Endothelial cell of umbilical vein (primary cell): Measurements from ENCODE around the gene MMP21. TPM values are rescaled to one million over a fixed set of nuclear protein-coding genes. Genes with fewer than 3 reads are reported as not detected.

Source experiments
- BruUV-seq: library from RNA; stranded (reverse); fragments of 400-500 nt; replicated peaks from 2 replicates; lab custom pipeline; 2021; lab: Mats Ljungman, UMichigan
- CTCF ChIA-PET: fragments of 300-600, 350-600 bp; sonication (Branson Sonifier 250); formaldehyde crosslinking; loops from one replicate; lab custom pipeline; 2021; ENCODE audit warnings: antibody characterized with exemption, inconsistent platforms; lab: Charles Lee
- POLR2A ChIA-PET: fragments of 300-600, 350-600 bp; sonication (Branson Sonifier 250); formaldehyde crosslinking; loops from one replicate; lab custom pipeline; 2021; ENCODE audit warnings: antibody characterized with exemption, inconsistent platforms; lab: Charles Lee
- DNase-seq: peaks from one replicate; pipeline ENCODE4 v3.0.0-alpha.2; 2011; ENCODE audit warnings: low read depth, low spot score
- FAIRE-seq: peaks from 2 replicates; lab custom pipeline; 2011; peaks lifted over from hg19 to GRCh38; lab: Jason Lieb, UNC
- H2AFZ ChIP-seq: 2 replicates; pipeline ENCODE4 v1.6.0; 2012; ENCODE audit warnings: low read depth, low read length, control low read depth, inconsistent platforms
- H3K27ac ChIP-seq: 2 replicates; pipeline ENCODE4 v1.5.1; 2011; ENCODE audit warnings: low read depth, mild to moderate bottlenecking, control low read depth, low read length, moderate library complexity; ENCODE audit not compliant: insufficient read depth
- H3K27me3 ChIP-seq, 2 experiments: 2 replicates each; pipeline versions ENCODE4 v1.6.0 to v1.6.1; 2011; ENCODE audit warnings: low read length in 2 of 2, mixed read lengths in 1 of 2; ENCODE audit not compliant: control insufficient read depth in 2 of 2, insufficient read depth in 2 of 2
- H3K36me3 ChIP-seq, 2 experiments: 2 replicates in 1 of 2; 3 replicates in 1 of 2; pipeline ENCODE4 v1.5.1; 2011; ENCODE audit warnings: low read length in 2 of 2, mild to moderate bottlenecking in 1 of 2, moderate library complexity in 1 of 2; ENCODE audit not compliant: control insufficient read depth in 2 of 2, insufficient read depth in 2 of 2; ENCODE audit errors: extremely low read depth in 1 of 2
- H3K4me1 ChIP-seq: 3 replicates; pipeline ENCODE4 v1.5.1; 2011; ENCODE audit warnings: mild to moderate bottlenecking, low read length; ENCODE audit not compliant: control insufficient read depth, insufficient read depth; ENCODE audit errors: extremely low read depth
- H3K4me2 ChIP-seq: 2 replicates; pipeline ENCODE4 v1.6.1; 2011; ENCODE audit warnings: low read length, control low read depth, mixed read lengths; ENCODE audit not compliant: insufficient read depth
- H3K4me3 ChIP-seq, 3 experiments: fragments of 200-600 bp in 1 of 3; sonication (generic), shearing (Covaris generic) in 1 of 3; replicated peaks in 1 of 3; 2 replicates each; pipeline ENCODE4 v1.5.1; 2011 to 2016; ENCODE audit warnings: control low read depth in 3 of 3, low read length in 3 of 3, mild to moderate bottlenecking in 2 of 3, inconsistent platforms in 1 of 3, low read depth in 1 of 3, moderate library complexity in 1 of 3; ENCODE audit not compliant: insufficient read depth in 1 of 3
- H3K79me2 ChIP-seq: 2 replicates; pipeline ENCODE4 v1.6.0; 2012; ENCODE audit warnings: low read length, inconsistent platforms; ENCODE audit not compliant: control insufficient read depth, insufficient read depth
- H3K9ac ChIP-seq: replicated peaks from 2 replicates; pipeline ENCODE3; 2011; ENCODE audit warnings: low read length, control low read depth; ENCODE audit not compliant: insufficient read depth; ENCODE audit errors: extremely low read depth
- H3K9me1 ChIP-seq: replicated peaks from 3 replicates; pipeline ENCODE4 v1.6.0; 2011; ENCODE audit warnings: mild to moderate bottlenecking, low read length; ENCODE audit not compliant: control insufficient read depth, insufficient read depth; ENCODE audit errors: extremely low read depth
- H3K9me3 ChIP-seq: replicated peaks from 2 replicates; pipeline ENCODE4 v1.5.1; 2012; ENCODE audit warnings: low read length, inconsistent platforms; ENCODE audit not compliant: control insufficient read depth, insufficient read depth
- H4K20me1 ChIP-seq: replicated peaks from 2 replicates; pipeline ENCODE3; 2011; ENCODE audit warnings: mild to moderate bottlenecking, low read length; ENCODE audit not compliant: control insufficient read depth, insufficient read depth; ENCODE audit errors: extremely low read depth
- EZH2 ChIP-seq: IDR thresholded peaks from 2 replicates; pipeline ENCODE4 v1.6.1; 2012; ENCODE audit warnings: borderline replicate concordance, low read depth, mild to moderate bottlenecking, moderate library complexity, low read length, inconsistent platforms; ENCODE audit not compliant: severe bottlenecking
- FOS ChIP-seq: IDR thresholded peaks from 2 replicates; pipeline ENCODE4 v1.6.1; 2011; ENCODE audit warnings: mild to moderate bottlenecking, low read length, moderate library complexity, borderline replicate concordance; ENCODE audit not compliant: insufficient read depth
- GATA2 ChIP-seq: IDR thresholded peaks from 2 replicates; pipeline ENCODE4 v1.7.0; 2011; ENCODE audit warnings: low read depth, mild to moderate bottlenecking, moderate library complexity, mixed read lengths, low read length; ENCODE audit not compliant: insufficient read length, insufficient read depth
- JUN ChIP-seq: IDR thresholded peaks from 2 replicates; pipeline ENCODE4 v1.6.1; 2011; ENCODE audit warnings: borderline replicate concordance, low read depth; ENCODE audit not compliant: insufficient read length, insufficient read depth
- MYC ChIP-seq: IDR thresholded peaks from one replicate; pipeline ENCODE4 v1.6.1; 2011; ENCODE audit warnings: mild to moderate bottlenecking, low read depth, low read length
- POLR2A ChIP-seq: IDR thresholded peaks from 2 replicates; pipeline ENCODE4 v1.6.1; 2012; ENCODE audit warnings: low read depth, mild to moderate bottlenecking, control low read depth, low read length
- POLR2AphosphoS5 ChIP-seq: IDR thresholded peaks from 2 replicates; pipeline ENCODE4 v1.6.1; 2012; ENCODE audit warnings: low read depth, mild to moderate bottlenecking, control low read depth, low read length, moderate library complexity; ENCODE audit not compliant: insufficient read depth
- dilution Hi-C: fragments of 300-500 bp; cut with MboI; formaldehyde crosslinking; loops from one replicate; pipeline ENCODE4 v1.15.0; 2019; ENCODE audit warnings: low sequenced_read_pairs; ENCODE audit not compliant: extremely low pct_ligation_motif_present
- intact Hi-C: fragments of 100-400 bp; cut with micrococcal nuclease; formaldehyde crosslinking; loops from one replicate; pipeline ENCODE4 v1.10.0; 2022
- polyA plus RNA-seq, 4 experiments: library from polyadenylated mRNA; depleted of rRNA in 3 of 4; stranded (reverse) in 3 of 4; unstranded in 1 of 4; fragments of >200 nt; gene quantifications; 2 replicates each; pipeline versions ENCODE4 v1.2.1 to v1.2.3, GENCODE V29; 2011 to 2012; ENCODE audit warnings: missing spikeins in 1 of 4
- total RNA-seq: library from RNA; stranded (reverse); gene quantifications from 2 replicates; pipeline ENCODE4 v1.2.3, GENCODE V29; 2021
- TF ChIP-seq, protein P1 (sequence below): IDR thresholded peaks from 2 replicates; pipeline ENCODE4 v1.6.1; 2011; ENCODE audit not compliant: insufficient read depth, insufficient read length
- TF ChIP-seq, protein P2 (sequence below), 2 donors: IDR thresholded peaks; 1 replicate in 1 of 2; 2 replicates in 1 of 2; pipeline ENCODE4 v1.5.1; 2011; ENCODE audit warnings: low read length in 2 of 2, mild to moderate bottlenecking in 2 of 2, moderate library complexity in 2 of 2, control low read depth in 1 of 2, inconsistent platforms in 1 of 2, low read depth in 1 of 2; ENCODE audit not compliant: insufficient read depth in 1 of 2; ENCODE audit errors: extremely low read depth in 1 of 2

MMP21 gene
- total and polyA plus RNA-seq, 2 donors (not counting 3 experiments of a cell fraction or from before 2014, with no cell fraction given) = 0.06 TPM; not detected in 1

GRCh38 chr10:125726914-125727313 is 48.7 kb downstream of the MMP21 start:
- no peaks in the 10 kb centered on the region for H3K27me3 ChIP-seq
- TF ChIP-seq EZH2 = no peak
- TF ChIP-seq, protein P1, sequence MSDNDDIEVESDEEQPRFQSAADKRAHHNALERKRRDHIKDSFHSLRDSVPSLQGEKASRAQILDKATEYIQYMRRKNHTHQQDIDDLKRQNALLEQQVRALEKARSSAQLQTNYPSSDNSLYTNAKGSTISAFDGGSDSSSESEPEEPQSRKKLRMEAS = no peak
- TF ChIP-seq POLR2AphosphoS5 = no peak
- no peak for TF ChIP-seq GATA2
- TF ChIP-seq POLR2A = no peak
- TF ChIP-seq FOS = no peak
- TF ChIP-seq, protein P2, sequence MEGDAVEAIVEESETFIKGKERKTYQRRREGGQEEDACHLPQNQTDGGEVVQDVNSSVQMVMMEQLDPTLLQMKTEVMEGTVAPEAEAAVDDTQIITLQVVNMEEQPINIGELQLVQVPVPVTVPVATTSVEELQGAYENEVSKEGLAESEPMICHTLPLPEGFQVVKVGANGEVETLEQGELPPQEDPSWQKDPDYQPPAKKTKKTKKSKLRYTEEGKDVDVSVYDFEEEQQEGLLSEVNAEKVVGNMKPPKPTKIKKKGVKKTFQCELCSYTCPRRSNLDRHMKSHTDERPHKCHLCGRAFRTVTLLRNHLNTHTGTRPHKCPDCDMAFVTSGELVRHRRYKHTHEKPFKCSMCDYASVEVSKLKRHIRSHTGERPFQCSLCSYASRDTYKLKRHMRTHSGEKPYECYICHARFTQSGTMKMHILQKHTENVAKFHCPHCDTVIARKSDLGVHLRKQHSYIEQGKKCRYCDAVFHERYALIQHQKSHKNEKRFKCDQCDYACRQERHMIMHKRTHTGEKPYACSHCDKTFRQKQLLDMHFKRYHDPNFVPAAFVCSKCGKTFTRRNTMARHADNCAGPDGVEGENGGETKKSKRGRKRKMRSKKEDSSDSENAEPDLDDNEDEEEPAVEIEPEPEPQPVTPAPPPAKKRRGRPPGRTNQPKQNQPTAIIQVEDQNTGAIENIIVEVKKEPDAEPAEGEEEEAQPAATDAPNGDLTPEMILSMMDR (IDR thresholded peaks at IDR 0.05; ENCODE audit: extremely low read depth in 1 of 2, insufficient read depth in 1 of 2, low read depth in 1 of 2, low read length in 2 of 2) = no peak
- no peak for TF ChIP-seq JUN
- no peak for TF ChIP-seq MYC
- dilution Hi-C loops = no loop called here
- H2AFZ ChIP-seq = no peak overlapping the region
- ChIA-PET POLR2A (no interaction called here), CTCF (no interaction called here)
- H3K4me2 ChIP-seq = no peak overlapping the region
- peaks cover 24 to 41% of the 10 kb centered on the region in 2 experiments for H3K36me3 ChIP-seq
- no peak overlapping the region for H3K9ac ChIP-seq
- H3K9me1 ChIP-seq = no peaks in the 10 kb centered on the region
- no peak overlapping the region for H3K27ac ChIP-seq
- no peaks in the 10 kb centered on the region for H3K9me3 ChIP-seq
- no peak for DNase-seq
- H3K79me2 ChIP-seq = peaks cover 3% of the 10 kb centered on the region
- no peaks in the 10 kb centered on the region for H4K20me1 ChIP-seq
- FAIRE-seq = no peak
- H3K4me1 ChIP-seq = no peaks in the 10 kb centered on the region
- H3K4me3 ChIP-seq = no peak overlapping the region
- intact Hi-C loops = no loop called here
- BruUV-seq = no TSS peak
